Stimulated activated CD4-positive, alpha-beta T cell treated with anti-CD3 and anti-CD28 coated beads, Interleukin-12 subunit alpha, Interleukin-12 subunit beta, amount 100 ng/mL, for 48 hours (primary cell): ENCODE data around the gene TMEM270.
"Not testable (repeated sequence)": the region's sequence is repeated elsewhere in the genome, so short reads cannot be mapped to it uniquely, and the experiment has no call there.

Experiments
- DNase-seq, 3 donors: peaks; one replicate each; pipeline ENCODE4 v3.0.0-alpha.2; 2020; ENCODE audit warnings: low read depth in 2 of 3, low spot score in 1 of 3

TMEM270 gene

DNA sequence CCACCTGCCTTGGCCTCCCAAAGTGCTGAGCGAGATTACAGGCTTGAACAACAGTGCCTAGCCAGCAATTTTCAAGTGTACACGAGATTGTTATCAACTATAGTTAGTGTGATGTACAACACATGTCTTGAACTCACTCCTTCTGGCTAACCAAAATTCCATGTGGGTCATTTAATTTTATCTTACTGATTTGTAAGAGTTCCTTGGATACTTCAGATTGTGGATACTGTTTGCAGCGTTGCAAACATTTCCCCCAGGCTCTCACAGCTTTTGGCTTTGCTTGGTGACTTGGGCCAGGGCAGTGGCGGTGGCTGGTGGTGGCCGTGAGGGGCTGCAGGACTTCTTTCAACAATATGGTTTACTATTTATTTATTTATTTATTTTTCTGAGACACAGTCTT, 8.5 kb upstream of the TMEM270 start:
- no peak for DNase-seq

DNA sequence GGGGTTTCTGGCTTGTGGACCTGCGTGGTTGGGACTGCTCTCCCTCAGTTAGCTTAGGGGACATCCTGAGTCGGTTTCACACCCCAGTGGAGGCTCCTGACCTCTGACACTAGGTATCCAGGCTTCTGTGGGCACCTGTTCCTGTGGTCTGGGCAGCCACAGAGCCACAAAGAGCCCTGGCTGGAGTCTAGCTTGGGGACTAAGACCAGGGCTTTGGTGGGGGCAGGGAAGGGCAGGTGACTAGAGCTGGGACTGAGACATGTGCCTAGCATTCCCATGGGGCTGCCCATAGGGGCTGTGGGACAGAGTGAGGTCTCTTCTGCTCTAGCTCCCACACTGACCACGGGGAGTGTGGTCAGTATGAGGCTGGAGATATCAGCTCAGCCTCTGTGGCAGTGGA, 4.0 kb upstream of the TMEM270 start:
- DNase-seq: no peak

DNA sequence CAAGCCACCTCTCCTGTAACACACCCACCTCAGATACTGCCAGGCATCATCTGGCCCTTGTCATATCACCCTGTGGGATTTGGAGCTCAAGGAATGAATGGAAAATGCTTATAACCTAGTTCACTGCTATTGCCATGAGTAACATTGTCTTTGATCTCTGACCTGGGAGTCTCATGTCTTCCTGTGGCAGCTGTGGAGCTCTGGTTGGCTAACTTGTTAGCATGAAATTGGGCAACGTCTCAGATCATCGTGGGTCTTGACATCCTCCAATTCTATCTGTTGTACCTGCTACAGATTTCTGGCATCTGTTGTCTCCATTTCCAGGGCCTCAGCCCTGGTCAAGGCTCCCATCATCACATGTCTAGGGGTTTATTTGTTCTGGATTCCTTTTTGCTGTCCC, 2.2 kb upstream of the TMEM270 start:
- DNase-seq: no peak

DNA sequence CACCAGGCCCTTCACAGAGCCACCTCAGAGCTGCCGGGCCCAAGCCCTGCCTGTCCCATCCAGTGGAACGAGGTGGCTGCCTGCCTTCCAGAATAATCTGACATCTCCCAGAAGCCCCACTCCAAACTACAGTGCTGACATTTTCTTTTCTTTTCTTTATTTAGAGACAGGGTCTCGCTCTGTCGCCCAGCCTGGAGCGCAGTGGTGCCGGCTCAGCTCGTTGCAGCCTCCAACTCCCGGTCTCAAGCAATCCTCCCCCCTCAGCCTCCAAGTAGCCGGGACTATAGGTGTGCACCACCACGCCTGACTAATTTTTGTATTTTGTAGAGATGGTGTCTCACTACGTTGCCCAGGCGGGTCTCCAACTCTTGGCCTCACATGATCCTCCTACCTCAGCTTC, 346 bp downstream of the TMEM270 start:
- no peak for DNase-seq

DNA sequence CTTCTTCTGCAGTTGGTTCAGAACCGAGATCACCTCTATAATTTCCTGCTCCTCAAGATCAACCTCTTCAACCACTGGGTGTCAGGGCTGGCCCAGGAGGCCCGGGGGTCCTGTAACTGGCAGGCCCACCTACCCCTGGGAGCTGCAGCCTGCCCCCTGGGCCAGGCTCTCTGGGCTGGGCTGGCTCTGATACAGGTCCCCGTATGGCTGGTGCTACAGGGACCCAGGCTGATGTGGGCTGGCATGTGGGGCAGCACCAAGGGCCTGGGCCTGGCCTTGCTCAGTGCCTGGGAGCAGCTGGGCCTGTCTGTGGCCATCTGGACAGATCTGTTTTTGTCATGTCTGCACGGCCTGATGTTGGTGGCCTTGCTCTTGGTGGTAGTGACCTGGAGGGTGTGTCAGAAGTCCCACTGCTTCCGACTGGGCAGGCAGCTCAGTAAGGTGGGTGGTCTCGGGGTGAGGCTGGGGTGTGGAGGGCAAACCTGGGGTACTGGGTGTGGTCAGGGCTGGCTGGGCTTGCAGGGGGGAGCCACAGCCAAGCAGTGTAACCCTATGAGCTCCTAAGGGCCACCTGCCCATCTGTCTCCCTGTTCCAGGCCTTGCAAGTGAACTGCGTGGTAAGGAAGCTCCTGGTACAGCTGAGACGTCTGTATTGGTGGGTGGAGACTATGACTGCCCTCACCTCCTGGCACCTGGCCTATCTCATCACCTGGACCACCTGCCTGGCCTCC, 4.2 kb downstream of the TMEM270 start:
- DNase-seq: no peak

DNA sequence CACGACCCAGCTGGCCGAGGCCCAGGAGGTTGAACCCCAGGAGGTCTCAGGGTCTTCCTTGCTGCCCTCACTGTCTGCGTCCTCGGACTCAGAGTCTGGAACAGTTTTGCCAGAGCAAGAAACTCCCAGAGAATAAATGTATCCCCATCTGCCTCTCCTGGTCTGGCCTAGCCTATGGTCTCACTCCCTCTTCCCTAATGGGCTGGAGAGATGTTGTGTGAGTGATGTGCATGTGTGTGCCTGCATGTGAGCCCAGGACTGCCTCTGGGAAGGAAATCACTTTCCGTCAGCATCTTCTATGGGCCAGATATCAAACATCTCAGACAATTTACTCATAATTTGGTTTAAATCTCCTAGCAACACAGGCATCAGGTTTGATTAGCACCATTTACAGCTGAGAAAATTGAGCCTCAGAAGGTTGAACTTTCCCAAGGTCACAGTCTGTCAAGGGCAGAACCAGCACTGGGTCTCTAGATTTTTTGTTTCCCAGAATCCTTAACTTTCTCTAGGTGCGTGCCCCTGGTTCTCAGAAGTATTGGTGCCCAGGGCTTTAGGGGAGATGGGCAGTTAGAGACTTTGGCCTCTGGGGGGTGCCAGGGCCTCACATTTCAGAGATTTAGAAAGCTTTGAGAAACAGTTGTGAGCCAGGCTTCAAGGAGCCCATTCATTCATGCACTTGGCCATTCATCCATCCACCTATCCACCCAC, 4.9 kb downstream of the TMEM270 start:
- no peak for DNase-seq

DNA sequence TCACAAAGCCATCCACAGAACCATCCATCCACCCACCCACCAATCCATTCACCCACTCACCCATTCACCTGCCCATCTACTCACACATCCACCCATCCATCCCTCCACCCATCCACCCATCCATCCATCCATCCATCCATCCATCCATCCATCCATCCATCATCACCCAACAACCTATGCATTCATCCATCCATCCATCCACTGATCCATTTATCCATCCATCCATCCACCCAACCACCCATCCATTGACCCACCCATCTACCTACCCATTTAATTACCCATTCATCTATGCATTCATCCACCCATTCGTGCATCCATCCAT, 5.4 kb downstream of the TMEM270 start:
- no peak for DNase-seq

DNA sequence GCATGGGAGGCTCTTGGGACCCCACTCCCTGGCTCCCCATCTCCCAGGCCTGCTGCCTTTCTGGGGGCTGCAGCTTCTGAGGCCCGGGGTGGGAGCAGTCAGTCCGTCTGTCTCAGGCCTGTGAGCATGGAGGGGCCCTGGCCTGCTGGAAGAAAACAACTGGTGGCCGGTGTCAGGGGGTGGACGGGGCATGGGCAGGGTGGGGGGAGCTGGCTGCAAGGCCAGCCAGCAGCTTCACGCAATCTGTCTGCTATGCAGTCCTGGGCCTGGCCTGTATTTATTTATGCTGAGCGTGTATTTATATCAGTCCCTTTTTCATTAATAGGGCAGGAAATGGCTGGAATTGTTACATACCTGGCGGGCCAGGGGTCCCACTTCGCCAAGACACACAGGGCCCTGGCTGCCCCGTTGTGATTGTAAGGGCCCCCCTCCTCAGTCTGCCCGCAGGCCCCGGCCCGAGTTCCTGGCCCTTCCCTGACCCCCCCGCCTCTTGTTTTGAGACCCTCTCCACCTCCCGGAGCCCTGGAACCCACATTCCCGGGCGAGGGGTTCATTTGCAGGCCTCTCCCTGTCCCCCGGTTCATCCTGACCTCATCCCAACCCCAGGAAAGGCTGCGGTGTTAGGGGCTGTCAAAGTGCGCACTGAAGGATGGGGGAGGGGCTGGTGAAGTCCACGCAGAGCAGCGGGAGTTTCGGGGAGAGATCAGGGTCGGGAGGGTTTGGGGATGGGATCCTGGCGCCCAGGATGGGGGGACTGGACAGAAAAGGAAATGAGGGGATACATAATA, 8.2 kb downstream of the TMEM270 start:
- no peak for DNase-seq

DNA sequence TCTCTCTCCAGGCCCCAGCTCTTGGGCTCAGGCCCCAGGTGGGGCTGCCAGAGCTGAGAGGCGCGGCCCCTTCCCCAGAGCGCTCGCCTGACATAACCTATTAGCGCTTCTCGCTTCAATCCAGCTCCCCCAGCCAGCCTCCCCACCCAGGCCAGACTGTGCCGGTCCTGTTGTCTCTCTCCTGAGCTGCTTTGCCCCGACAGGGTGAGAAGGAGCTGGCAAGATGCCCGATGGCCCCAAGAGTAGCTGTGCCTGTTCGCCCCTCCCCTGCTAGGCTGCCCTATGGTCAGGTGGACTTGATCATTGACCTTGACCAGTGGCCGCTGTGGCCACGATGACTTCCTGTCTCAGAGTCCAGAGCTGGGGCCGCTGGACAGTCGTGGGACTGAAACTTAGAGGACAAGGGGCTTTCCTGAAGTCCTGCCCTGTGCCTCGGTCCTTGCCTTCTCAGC, 9.1 kb downstream of the TMEM270 start:
- DNase-seq: no peak

DNA sequence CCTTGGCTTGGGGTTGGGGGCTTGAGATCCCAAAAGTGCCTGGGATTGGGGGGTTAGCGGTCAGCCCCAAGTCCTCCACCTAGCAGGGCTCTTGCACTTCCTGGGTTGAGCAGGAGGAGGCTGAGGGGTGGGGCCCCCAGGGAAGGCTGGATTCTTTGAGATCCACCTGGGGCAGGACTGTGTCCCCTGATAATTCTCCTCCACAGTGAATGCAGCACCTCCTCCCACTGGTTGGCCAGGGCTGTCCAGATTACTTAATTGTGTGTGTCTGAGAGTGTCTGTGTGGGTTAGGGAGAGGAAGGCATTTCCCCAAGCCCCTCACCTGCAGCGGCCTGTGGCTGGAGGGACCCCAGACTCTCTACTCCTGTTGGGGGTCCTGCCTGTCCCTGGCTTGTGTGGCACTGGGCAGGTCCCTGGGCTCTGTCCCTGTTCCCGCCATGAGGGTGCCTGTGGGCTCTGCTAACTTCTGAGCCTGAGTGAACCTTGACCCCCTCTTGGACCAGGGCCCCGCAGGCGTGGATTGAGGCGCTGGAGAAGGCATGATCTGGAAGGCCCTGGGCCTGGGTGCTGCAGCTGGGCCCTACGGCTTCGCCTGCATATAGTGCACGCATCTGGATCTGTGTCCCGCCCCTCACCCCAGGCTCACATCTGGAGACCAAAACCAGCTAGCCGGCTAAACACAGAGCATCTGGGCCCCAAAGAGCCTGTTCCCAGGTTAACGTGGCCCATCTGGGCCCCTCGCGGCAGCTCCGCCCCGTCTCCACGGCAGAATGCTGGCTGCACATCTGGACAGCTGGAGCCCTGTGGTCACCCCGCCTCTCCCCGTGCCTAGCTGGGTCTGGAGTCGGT, 10.4 kb downstream of the TMEM270 start:
- DNase-seq: no peak

DNA sequence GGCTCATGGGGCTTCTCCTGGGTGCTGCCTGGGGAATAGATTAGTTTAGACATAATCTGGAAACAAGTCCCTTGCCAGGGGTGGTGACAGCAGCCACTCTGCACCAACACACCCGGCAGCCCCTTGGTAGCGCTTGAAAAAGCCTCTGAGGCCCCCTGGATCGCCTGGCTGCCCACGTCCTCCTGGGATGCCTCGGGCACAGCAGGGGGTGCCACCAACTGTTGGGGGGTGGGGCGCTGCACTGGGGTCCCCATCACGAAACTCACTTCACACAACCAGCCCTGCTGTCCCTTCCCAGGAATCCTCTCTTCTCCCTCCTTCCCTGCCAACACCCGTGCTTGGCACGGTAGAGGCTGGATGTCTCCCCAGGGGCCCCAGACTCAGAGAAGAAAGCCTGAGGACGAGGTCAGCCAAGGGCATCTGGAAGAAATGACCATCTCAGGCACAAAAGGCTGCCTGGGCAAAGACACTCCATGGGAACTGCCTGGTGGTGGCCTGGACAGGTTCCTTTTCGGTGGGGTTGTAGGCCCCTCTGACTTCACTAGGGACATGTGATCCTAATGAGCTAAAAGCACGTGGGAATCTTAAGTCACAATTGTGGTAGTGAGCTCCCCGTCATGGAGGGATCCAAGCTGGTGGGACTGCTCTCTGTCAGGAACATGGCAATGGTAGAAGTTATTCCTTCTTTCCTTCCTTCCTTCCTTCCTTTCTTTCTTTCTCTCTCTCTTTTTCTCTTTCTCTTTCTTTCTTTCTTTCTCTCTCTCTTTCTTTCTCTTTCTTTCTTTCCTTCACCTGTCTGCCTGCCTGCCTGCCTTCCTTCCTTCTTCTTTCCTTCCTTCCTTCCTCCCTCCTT, 11.3 kb downstream of the TMEM270 start:
- DNase-seq: no peak

DNA sequence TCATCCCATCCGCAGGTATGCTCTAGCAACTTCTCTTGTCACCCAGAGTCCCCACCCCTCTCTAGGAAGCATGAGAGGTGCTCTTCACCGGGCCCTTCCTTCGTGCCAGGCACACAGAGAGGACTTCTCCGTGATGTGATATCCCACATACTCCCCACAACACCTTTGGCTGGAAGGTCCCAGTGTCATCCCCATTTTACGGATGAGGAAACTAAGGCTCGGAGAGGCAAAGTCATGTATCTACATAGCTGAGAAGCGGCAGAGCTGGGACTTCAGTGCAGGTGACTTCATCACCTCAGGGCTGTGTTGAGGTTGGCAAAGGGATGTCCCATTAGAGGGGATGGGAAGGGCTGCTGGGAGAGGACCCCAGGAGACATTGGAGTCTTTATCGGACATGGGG, 15.4 kb downstream of the TMEM270 start:
- no peak for DNase-seq

DNA sequence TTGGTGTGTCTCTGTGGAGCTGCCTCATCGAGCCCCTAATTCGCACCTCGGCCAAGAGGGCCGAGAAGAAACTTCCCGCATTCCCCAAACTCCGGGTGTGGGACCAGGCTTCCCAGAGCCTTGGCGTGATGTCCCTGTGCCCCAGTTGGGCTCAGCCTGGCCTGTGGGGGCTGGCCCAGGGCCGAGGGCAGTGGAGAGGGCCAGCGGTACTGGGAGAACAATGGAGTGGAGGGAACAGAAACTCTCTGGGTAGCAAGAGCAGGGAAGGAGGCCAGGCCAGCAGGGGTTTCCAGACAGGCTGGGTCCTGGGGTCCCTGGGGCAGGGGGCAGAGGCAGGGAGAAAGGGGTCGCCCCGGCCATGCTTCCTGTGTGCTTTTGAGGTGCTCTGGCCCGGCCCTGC, 16.0 kb downstream of the TMEM270 start:
- no peak for DNase-seq

DNA sequence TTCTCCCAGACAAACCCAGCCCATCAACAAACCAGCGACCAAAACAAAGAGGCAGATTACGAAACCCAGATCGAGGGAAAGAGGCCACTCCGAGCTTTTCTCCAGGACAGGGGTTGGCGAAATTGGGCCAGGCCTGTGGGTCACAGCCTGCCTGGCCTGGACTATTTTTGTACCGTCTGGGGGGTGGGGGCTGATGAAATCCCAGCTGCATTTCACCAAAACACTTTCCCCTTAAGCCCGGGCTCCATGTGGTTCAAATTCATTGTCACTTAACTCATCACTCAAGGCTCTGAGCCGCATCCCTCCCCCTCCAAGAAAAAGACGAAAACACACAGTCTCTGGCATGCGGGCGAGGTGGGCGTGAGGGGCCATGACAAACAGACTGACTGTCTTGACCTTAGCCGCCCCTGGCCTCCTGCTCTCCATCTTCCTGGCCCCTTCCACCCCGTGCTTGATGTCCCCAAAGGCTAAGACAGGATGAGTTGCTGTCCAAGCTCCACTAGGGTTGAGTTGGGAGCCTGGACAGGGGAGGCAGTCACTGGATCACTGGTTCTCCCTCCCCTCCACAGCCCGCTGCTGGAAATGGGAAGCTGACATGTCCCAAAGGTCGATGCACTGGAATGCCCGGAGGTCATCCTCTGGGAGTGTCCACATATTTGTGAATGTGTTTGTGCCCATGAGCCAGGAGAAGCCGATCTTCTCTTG, 19.2 kb downstream of the TMEM270 start:
- DNase-seq: no peak

DNA sequence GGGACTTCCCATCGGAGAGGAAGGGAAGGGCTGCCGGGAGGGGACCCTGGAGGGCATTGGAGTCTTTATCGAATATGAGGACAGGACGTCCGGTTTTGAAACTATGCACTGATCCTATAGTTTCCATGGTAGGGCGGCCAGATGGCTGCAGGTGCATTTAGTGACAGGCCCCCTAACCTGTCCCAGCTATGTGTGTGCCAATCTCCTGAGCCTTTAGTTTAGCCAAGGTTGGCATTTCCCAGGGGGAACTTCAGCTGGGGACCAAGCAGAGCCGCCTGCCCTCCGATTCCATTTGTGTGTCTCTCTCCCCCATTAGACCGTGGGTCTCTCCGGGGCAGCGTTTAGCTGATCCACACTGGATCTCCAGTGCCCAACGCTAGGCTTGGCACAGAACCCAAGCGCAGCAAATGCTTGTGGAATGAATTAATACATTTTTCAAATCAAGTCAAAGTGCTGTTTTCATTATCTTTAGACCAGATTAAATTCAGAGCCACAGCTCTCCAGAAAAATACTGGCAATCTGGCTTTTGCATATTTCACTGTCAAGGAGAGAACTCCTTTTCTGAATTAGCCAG, 19.9 kb downstream of the TMEM270 start:
- no peak for DNase-seq

DNA sequence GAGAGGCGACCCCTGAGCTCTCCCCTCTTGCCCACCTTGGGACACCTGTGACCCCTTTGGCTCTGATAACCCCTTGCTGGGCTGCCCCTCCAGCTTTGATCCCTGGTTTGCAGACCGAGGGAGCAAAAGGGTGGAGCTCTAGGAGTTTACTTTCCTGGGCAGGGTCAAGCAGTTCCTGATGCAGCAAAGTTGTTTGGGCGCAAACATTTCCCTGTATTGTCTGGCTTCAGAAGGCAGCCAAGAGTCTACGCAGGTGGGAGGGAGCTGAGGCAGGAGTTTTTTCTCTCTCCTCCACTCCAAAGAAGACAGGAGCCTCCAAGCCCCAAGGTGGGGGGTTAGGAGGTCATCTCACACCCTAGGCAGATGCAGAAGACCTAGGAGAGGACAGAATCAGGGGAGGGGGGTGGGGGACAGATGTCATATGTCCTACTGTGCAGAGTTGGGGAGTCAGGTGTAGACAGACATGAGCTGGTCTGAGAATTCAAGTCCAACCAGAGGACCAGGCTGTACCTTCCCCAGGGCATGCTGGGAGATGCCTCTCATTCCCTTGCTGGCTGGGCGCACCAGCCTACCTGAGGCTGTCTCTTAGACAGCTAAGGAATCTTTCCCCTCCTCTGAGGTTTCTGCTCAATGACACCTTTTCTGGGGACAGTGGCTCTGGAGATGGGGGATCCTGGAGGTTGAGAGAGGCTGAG, 20.5 kb downstream of the TMEM270 start:
- DNase-seq: no peak

DNA sequence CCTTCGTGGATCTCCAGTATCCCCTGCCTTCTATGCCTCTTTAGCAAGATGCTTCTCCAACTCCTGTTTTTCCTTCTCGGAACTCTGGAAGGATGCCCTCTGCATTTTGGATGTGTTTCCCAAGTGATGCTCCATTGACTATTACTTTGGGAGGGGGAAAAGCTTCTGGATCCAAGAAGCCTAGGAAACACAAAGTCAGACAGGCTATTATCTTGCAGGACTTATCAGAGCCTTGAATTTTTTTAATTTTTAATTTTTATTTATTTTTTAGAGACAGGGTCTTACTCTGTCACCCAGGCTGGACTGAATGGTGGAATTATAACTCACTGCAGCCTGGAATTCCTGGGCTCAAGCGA, 21.1 kb downstream of the TMEM270 start:
- no peak for DNase-seq

DNA sequence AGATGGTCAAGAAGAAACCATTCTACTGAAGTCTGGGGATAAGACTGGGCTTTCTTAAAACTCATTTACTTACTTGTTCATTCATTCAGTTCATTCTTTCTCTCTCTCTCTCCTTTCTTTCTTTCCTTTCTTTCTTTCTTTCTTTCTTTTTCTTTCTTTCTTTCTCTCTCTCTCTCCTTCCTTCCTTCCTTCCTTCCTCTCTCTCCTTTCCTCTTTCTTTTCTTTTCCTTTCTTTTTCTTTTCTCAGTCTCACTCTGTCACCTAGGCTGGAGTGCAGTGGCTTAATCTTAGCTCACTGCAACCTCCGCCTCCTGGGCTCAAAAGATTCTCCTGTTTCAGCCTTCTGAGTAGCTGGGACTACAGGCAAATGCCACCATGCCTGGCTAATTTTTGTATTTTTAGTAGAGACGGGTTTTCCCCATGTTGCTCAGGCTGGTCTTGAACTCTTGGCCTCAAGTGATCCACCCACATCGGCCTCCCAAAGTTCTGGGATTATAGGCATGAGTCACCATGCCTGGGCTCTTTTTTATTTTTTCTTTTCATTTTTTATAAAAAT, 24.0 kb downstream of the TMEM270 start:
- DNase-seq: not testable (repeated sequence)
